HepG2 (cell line): ENCODE measurements around the gene CDC26. TPM values are rescaled to one million over a fixed set of nuclear protein-coding genes. Genes with fewer than 3 reads are reported as not detected.

Experiments used
- AGO2 ChIP-seq: fragments of 200-400 bp; formaldehyde crosslinking; optimal IDR thresholded peaks from 2 replicates; pipeline ENCODE3; 2017; ENCODE audit warnings: mild to moderate bottlenecking, low read depth, low read length, moderate library complexity
- ATF4 ChIP-seq, 2 experiments: fragments of 450-650 bp in 1 of 2; sonication (generic) in 1 of 2; formaldehyde crosslinking; IDR thresholded peaks; 2 replicates each; pipeline versions ENCODE4 v1.5.0 to v1.8.0; 2020 to 2022; ENCODE audit warnings: mild to moderate bottlenecking in 1 of 2, missing genetic modification reagents in 1 of 2
- E2F5 ChIP-seq: sonication (generic); formaldehyde crosslinking; conservative IDR thresholded peaks from 2 replicates; pipeline ENCODE4 v1.4.0; 2020; ENCODE audit warnings: missing genetic modification reagents
- FIP1L1 ChIP-seq: fragments of 200-400 bp; formaldehyde crosslinking; IDR thresholded peaks from 2 replicates; pipeline ENCODE4 v1.6.1; 2018; ENCODE audit warnings: low read depth, mild to moderate bottlenecking, low read length, moderate library complexity, borderline replicate concordance; ENCODE audit not compliant: insufficient read depth
- GATAD2A ChIP-seq: IDR thresholded peaks from 2 replicates; pipeline ENCODE4 v1.6.1; 2016
- KMT2B ChIP-seq: IDR thresholded peaks from 2 replicates; pipeline ENCODE4 v1.6.1; 2016; ENCODE audit warnings: missing genetic modification reagents, missing compliant biosample characterization
- PBX2 ChIP-seq: IDR thresholded peaks from 2 replicates; pipeline ENCODE4 v1.6.1; 2016; ENCODE audit warnings: control low read depth
- PREB ChIP-seq: sonication (generic); formaldehyde crosslinking; IDR thresholded peaks from 2 replicates; pipeline ENCODE4 v1.4.0; 2020; ENCODE audit warnings: missing genetic modification reagents
- SKIL ChIP-seq: sonication (generic); formaldehyde crosslinking; IDR thresholded peaks from 2 replicates; pipeline ENCODE4 v1.8.0; 2022; ENCODE audit warnings: missing genetic modification reagents, mild to moderate bottlenecking, moderate library complexity, borderline replicate concordance
- U2AF2 ChIP-seq: fragments of 200-400 bp; formaldehyde crosslinking; IDR thresholded peaks from 2 replicates; pipeline ENCODE4 v1.6.1; 2017; ENCODE audit warnings: low read depth, mild to moderate bottlenecking, low read length
- ZNF567 ChIP-seq: sonication (generic); formaldehyde crosslinking; IDR thresholded peaks from 2 replicates; pipeline ENCODE4 v1.8.1; 2023; ENCODE audit warnings: mild to moderate bottlenecking, missing genetic modification reagents, borderline replicate concordance
- ZNF720 ChIP-seq: sonication (generic); formaldehyde crosslinking; IDR thresholded peaks from 2 replicates; pipeline ENCODE4 v1.4.0; 2020; ENCODE audit warnings: missing genetic modification reagents
- ZNF883 ChIP-seq: sonication (generic); formaldehyde crosslinking; IDR thresholded peaks from 2 replicates; pipeline ENCODE4 v1.5.1; 2020; ENCODE audit warnings: mild to moderate bottlenecking, missing genetic modification reagents; ENCODE audit errors: not compliant biosample characterization
- polyA plus RNA-seq, 8 experiments: library from polyadenylated mRNA; depleted of rRNA in 3 of 8; stranded (reverse) in 7 of 8; unstranded in 1 of 8; fragments of >200 nt; fragmentation: Illumina TruSeq in 4 of 8; extraction: Trizol in 4 of 8; gene quantifications; 2 replicates each; pipeline versions ENCODE4 v1.2.1 to v1.2.3, GENCODE V29; 2011 to 2016; ENCODE audit warnings: low read depth in 4 of 8, missing spikeins in 1 of 8, mixed read lengths in 1 of 8; ENCODE audit not compliant: insufficient read depth in 1 of 8
- total RNA-seq, 5 experiments: library from RNA; depleted of rRNA; stranded (reverse); fragments of >200 nt; fragmentation: Illumina TruSeq; extraction: Trizol; gene quantifications; 2 replicates each; pipeline ENCODE4 v1.2.3, GENCODE V29; 2016; ENCODE audit warnings: low read depth in 1 of 5
- TF ChIP-seq, protein P1 (sequence below): sonication (generic); formaldehyde crosslinking; IDR thresholded peaks from 2 replicates; pipeline ENCODE4 v1.4.0; 2020; ENCODE audit warnings: missing genetic modification reagents, low read depth, mild to moderate bottlenecking, borderline replicate concordance
- TF ChIP-seq, protein P2 (sequence below): sonication (generic); formaldehyde crosslinking; IDR thresholded peaks from 2 replicates; pipeline ENCODE4 v1.4.0; 2020; ENCODE audit warnings: missing genetic modification reagents, mild to moderate bottlenecking, borderline replicate concordance
- TF ChIP-seq, protein P3 (sequence below): sonication (generic); formaldehyde crosslinking; IDR thresholded peaks from 2 replicates; pipeline ENCODE4 v1.4.0; 2020; ENCODE audit warnings: missing genetic modification reagents, mild to moderate bottlenecking, borderline replicate concordance

The CDC26 gene
- total and polyA plus RNA-seq, 2 of the 13 experiments (the other 11 are each of a cell fraction or from before 2014, with no cell fraction given), result 26.6 to 57.9 TPM

DNA sequence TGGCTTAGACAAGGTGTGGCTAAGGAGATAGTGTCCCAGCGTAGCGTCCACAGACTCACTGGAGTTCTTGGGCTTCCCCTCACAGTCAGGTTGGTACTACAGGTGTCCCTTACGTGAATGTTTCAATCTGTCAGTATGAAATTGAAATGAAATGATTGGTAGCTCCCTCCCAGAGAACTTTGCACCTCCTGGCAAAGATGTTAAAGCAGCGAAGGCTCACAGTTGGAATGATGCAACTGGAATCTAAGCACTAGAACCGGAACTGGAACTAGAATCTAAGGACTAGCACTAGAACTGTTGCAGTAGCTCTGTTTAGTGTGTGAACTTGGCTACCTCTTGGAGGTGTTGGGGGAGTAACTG, 52.9 kb downstream of the CDC26 start (continued):
- TF ChIP-seq FIP1L1, result no peak
- TF ChIP-seq ZNF883 (CRISPR knock-in tag), result no peak
- peak; percentile 60 for TF ChIP-seq GATAD2A (CRISPR knock-in tag)
- no peak for TF ChIP-seq U2AF2
- no peak for TF ChIP-seq SKIL (CRISPR knock-in tag)
- no peak for TF ChIP-seq KMT2B
- TF ChIP-seq, protein P1, sequence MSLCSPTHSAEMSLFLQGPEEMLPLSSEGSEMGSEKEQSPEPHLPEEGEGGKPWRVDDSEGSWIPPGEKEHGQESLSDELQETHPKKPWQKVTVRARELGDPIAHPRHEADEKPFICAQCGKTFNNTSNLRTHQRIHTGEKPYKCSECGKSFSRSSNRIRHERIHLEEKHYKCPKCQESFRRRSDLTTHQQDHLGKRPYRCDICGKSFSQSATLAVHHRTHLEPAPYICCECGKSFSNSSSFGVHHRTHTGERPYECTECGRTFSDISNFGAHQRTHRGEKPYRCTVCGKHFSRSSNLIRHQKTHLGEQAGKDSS (CRISPR knock-in tag), result no peak
- TF ChIP-seq, protein P2, sequence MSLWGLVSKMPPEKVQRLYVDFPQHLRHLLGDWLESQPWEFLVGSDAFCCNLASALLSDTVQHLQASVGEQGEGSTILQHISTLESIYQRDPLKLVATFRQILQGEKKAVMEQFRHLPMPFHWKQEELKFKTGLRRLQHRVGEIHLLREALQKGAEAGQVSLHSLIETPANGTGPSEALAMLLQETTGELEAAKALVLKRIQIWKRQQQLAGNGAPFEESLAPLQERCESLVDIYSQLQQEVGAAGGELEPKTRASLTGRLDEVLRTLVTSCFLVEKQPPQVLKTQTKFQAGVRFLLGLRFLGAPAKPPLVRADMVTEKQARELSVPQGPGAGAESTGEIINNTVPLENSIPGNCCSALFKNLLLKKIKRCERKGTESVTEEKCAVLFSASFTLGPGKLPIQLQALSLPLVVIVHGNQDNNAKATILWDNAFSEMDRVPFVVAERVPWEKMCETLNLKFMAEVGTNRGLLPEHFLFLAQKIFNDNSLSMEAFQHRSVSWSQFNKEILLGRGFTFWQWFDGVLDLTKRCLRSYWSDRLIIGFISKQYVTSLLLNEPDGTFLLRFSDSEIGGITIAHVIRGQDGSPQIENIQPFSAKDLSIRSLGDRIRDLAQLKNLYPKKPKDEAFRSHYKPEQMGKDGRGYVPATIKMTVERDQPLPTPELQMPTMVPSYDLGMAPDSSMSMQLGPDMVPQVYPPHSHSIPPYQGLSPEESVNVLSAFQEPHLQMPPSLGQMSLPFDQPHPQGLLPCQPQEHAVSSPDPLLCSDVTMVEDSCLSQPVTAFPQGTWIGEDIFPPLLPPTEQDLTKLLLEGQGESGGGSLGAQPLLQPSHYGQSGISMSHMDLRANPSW (CRISPR knock-in tag), result no peak
- peak in 1 of 2 experiments; percentile 97; a peak in 3 of 4 replicates for TF ChIP-seq ATF4 (CRISPR knock-in tag; IDR thresholded peaks at IDR 0.05)
- TF ChIP-seq ZNF720 (CRISPR knock-in tag), result no peak
- no peak for TF ChIP-seq PBX2 (CRISPR knock-in tag)
- TF ChIP-seq ZNF567 (CRISPR knock-in tag), result no peak
- no peak for TF ChIP-seq AGO2
- TF ChIP-seq E2F5 (CRISPR knock-in tag), result no peak
- TF ChIP-seq, protein P3, sequence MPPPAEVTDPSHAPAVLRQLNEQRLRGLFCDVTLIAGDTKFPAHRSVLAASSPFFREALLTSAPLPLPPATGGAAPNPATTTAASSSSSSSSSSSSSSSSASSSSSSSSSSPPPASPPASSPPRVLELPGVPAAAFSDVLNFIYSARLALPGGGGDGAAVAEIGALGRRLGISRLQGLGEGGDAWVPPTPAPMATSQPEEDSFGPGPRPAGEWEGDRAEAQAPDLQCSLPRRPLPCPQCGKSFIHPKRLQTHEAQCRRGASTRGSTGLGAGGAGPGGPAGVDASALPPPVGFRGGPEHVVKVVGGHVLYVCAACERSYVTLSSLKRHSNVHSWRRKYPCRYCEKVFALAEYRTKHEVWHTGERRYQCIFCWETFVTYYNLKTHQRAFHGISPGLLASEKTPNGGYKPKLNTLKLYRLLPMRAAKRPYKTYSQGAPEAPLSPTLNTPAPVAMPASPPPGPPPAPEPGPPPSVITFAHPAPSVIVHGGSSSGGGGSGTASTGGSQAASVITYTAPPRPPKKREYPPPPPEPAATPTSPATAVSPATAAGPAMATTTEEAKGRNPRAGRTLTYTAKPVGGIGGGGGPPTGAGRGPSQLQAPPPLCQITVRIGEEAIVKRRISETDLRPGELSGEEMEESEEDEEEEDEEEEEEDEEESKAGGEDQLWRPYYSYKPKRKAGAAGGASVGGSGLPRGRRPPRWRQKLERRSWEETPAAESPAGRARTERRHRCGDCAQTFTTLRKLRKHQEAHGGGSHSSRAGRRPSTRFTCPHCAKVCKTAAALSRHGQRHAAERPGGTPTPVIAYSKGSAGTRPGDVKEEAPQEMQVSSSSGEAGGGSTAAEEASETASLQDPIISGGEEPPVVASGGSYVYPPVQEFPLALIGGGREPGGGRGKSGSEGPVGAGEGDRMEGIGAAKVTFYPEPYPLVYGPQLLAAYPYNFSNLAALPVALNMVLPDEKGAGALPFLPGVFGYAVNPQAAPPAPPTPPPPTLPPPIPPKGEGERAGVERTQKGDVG, result no peak
- no peak for TF ChIP-seq PREB (CRISPR knock-in tag)
